HG02610 (cell line): ENCODE measurements around the gene UBE2E1.

Source experiments
- ATAC-seq: cut with Tn5 transposase; IDR thresholded peaks from one replicate; pipeline ENCODE4 v1.9.1; 2021; ENCODE audit warnings: mild to moderate bottlenecking, moderate library complexity; ENCODE audit not compliant: unreplicated experiment

UBE2E1 gene

GRCh38 chr3:23805633-23806533, at the start of gene UBE2E1:
Gene UBE2E1 (plus strand): TSS chr3:23805955. CDS start chr3:23807270, 1,315 bp downstream.
- ATAC-seq: peak; percentile 64

DNA sequence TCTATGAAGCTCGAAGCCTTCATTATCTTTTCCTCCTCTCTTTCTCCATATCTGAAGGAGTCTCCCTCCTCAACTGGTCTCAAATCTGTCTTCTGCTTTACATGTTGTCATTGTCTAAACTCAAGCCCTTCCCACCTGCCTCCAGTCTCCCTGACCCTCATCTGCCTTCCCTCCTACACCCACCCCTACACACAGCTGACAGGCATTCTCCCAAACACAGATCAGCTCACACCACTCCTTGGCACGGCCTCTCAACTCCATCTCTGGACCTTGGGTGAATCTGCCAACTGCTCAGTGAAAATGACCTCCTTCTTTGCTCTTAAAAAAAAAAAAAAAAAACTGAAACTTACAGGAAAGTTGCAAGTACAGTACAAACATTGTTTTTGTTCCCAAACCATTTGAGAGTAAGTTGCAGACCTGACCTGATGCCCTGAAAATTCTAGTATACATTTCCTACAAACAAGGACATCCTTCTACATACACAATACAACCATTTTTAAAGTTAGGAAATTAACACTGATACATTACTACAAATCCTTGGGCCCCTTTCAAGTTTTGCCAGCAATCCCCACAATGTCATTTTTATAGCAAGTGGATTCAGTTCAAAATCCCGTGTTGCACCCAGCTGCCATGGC, 49.4 kb upstream of the UBE2E1 start:
- no peak for ATAC-seq

GRCh38 chr3:23758253-23758838, 47.4 kb upstream of the UBE2E1 start:
- ATAC-seq: no peak

DNA sequence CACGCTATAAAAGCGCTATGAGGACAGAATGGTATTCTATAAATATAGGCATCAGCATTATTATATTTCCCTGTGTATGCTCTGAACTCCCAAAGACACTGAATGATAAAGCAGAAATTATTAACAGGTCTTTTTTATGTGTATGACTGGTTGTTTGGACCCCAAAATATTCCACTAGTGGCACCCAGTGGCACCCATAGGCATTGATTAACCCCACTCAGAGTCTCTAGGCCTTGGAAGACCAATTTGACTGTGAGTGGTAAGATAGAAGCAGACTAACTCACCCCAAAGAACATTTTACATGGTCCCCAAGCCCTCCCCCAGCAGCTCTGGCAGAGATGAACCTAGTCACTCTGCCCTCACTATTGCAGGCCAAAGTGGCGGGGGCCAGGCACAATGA, 45.4 kb upstream of the UBE2E1 start:
- no peak for ATAC-seq

- ATAC-seq: peak; percentile 49
Observed at GRCh38 chr3:23760871-23761373, 44.8 kb upstream of the UBE2E1 start.

GRCh38 chr3:23761440-23761896, 44.3 kb upstream of the UBE2E1 start:
- ATAC-seq: peak; percentile 24

GRCh38 chr3:23762214-23762613, 43.5 kb upstream of the UBE2E1 start:
- peak; percentile 79 for ATAC-seq

- no peak for ATAC-seq
Observed at GRCh38 chr3:23762759-23763477, 42.8 kb upstream of the UBE2E1 start.

GRCh38 chr3:23764407-23764806, 41.3 kb upstream of the UBE2E1 start:
- no peak for ATAC-seq

DNA sequence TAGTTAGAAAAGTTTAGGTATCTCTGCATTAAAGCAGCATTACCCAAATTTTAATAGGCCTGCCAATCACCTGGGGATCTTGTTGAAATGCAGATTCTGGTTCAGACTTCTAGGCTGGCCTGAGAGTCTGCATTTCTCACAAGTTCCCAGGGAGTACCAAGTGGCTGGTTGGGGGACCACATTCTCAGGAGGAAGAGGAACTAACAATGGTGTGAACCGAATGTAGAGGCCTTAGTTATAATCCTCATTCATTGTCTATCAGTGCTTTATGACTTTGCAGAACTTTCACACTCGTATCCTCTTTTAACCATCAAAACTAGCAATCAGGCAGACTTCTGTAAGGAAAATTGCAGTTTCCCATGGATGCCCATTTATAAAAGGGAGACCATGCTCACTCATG, 38.2 kb upstream of the UBE2E1 start:
- peak; percentile 52 for ATAC-seq

DNA sequence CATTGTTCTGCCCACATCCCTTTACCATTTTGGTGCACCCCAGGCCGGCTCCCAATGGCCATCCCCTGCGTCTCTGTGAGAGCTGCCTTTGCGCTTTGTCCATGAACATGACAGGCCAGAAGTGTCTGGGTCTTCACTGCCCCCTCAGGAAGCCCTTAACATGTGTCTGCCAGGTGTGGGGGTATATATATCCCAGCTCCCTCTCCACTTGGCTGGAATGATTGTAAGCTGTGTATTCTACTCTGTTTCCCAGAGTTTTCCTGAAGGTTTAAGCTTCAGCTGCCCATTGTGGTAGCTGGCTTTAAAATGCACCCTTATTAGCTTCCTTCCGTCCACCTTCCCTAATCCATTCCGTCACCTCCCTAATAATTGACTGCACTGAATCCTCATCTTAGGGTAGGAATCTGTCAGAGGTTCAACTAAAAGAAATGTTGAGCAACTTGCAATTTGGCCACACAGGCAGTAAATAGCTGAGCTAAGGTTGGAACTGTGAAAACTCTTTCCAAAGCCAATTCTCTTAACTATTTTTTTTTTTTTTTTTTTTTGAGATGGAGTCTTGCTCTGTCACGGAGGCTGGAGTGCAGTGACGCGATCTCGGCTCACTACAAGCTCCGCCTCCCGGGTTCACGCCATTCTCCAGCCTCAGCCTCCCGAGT, 30.4 kb upstream of the UBE2E1 start:
- ATAC-seq: no peak

DNA sequence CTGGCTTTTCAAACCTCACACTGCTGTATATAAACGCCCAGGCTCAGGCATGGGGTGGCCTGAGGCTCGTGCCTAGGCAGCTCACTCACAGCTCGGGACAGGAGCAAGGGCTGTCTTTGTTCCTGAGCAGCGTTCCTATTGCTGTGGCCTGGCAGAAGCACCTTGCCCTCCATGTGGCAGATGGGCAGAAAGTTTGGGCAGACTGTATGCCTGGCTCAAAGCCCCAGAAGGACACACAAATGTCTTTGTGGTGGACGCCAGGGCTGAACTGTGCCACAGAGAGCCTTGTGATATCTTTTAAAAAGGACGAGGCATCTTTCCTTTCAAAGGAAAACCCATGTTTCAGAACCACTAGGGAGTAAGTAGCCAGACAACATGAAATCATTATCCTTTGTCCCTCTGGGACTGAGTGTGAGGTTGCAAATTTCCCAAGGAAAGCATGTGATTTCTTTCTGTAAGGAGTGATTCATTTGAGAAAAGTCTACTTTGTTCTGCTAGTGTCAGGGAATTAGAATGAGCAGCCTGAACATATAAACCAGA, 29.3 kb upstream of the UBE2E1 start:
- ATAC-seq: no peak

GRCh38 chr3:23778446-23778845, 27.3 kb upstream of the UBE2E1 start:
- ATAC-seq: no peak

DNA sequence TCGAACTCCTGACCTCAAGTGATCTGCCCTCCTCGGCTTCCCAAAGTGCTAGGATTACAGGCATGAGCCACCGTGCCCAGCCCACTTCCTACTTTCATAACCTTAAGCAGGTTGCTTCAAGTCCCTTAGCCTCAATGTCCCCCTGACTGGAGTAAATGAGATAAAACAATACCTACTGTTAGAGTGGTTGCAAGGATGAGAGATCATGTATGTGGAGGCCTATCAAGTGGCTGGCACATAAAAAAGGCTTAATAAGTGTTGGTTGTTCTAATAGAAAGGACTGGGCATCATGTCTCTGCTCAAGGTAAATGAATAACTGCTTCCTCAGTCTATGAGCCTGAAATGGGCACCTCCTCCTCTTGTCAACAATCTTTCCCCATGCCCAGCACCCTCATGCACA, 25.9 kb upstream of the UBE2E1 start:
- peak; percentile 37 for ATAC-seq

DNA sequence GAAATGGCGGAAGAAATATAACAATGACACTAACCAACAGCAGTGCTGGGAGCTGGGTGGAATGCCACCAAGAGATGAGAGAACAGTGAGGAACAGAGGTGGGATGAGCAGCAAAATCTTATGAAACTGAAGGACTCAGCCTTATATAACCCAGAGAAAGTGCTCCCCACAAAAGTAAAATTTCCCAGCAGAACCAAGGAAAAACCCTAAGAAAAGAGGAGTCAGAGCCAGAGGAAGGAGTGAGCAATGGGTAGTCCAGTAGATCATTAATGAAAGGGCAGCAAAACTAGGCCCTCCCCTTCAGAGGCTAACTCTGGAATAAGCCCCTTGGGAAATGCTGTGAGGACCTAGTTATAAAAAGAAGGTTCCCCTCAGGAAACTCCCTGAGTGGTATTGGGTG, 24.7 kb upstream of the UBE2E1 start:
- ATAC-seq: peak; percentile 49

- no peak for ATAC-seq
Observed at GRCh38 chr3:23781871-23782270, 23.9 kb upstream of the UBE2E1 start.

DNA sequence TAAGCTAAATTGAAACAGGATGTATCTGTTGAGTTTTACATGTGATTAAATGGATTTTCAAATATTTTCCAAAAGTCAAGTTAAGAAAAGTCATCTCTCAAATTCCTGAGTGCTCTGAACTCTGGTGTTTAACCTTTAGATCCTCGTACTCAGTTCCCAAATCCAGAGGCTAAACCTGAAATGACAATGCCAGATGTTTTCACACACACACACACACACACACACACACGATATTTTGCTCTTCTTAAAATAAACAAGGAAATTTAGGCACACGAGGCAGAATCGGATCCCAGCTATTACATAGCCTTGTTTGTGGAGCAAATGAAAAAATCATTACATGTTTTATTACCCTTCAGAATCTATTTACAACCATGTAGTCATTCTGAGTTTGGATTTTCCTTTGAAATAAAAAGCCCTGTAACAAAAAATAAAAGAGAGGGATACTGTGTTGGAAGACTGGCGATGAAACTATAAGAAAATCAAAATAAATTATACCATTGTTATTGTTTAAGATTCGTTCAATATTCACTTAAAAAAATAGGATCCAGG, 20.6 kb upstream of the UBE2E1 start:
- no peak for ATAC-seq

DNA sequence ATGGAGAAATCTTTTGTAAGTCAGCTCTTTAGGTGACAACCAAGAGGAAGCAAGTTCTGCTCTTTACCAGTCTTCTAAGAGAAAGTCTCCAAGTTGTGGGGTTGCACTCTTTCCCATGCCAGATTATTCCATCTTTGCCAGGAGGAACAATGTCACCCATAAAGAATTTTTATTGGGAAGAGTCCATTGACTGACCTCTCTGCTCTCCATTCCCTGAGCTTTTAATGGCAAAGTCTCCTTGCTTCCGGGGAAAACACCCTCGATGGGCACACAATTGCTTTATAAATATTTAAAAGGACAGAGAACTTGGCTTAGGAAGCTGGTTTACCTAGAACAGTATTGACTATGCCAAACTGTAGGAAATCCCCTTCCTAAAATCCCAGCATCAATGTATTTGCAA, 19.9 kb upstream of the UBE2E1 start:
- ATAC-seq: no peak

GRCh38 chr3:23791678-23792077, 14.1 kb upstream of the UBE2E1 start:
- ATAC-seq: no peak
